GM12878 (cell line): ENCODE results near the gene CD101.

Experiments
- BHLHE40 ChIP-seq, 2 experiments: fragments of 450-650 bp in 1 of 2; IDR thresholded peaks; 2 replicates each; pipeline ENCODE4 v1.6.1; 2011 to 2017; ENCODE audit warnings: low read depth in 2 of 2, borderline replicate concordance in 1 of 2, improper control_type of control experiment in 1 of 2, low read length in 1 of 2, mild to moderate bottlenecking in 1 of 2
- CHD1 ChIP-seq: IDR thresholded peaks from 2 replicates; pipeline ENCODE4 v1.6.1; 2012; ENCODE audit warnings: low read depth, low read length, improper control_type of control experiment
- MTA3 ChIP-seq: IDR thresholded peaks from 2 replicates; pipeline ENCODE4 v1.6.1; 2012; ENCODE audit warnings: low read length, inconsistent platforms, borderline replicate concordance
- POLR2AphosphoS5 ChIP-seq: IDR thresholded peaks from 2 replicates; pipeline ENCODE4 v1.6.1; 2011; ENCODE audit warnings: mild to moderate bottlenecking, low read length, inconsistent platforms
- SREBF2 ChIP-seq: IDR thresholded peaks from 2 replicates; pipeline ENCODE4 v1.6.1; 2012; ENCODE audit warnings: mild to moderate bottlenecking, low read length
- YY1 ChIP-seq: IDR thresholded peaks from 2 replicates; pipeline ENCODE4 v1.6.1; 2011; ENCODE audit warnings: low read depth, mild to moderate bottlenecking, low read length
- TF ChIP-seq, protein P1 (sequence below), 3 experiments: IDR thresholded peaks in 2 of 3; conservative IDR thresholded peaks in 1 of 3; 2 replicates each; pipeline ENCODE4 v1.5.1; 2011; ENCODE audit warnings: low read depth in 3 of 3, low read length in 3 of 3, mild to moderate bottlenecking in 3 of 3, control low read depth in 2 of 3, moderate library complexity in 2 of 3, inconsistent platforms in 1 of 3, mixed read lengths in 1 of 3; ENCODE audit not compliant: control insufficient read depth in 2 of 3, insufficient read depth in 1 of 3; ENCODE audit errors: extremely low read depth in 1 of 3
- TF ChIP-seq, protein P2 (sequence below): fragments of 150-350 bp; IDR thresholded peaks from 2 replicates; pipeline ENCODE4 v1.6.1; 2016; ENCODE audit warnings: low read depth, low read length
- TF ChIP-seq, protein P3 (sequence below): IDR thresholded peaks from 2 replicates; pipeline ENCODE4 v1.6.1; 2011; ENCODE audit warnings: low read depth, low read length, improper control_type of control experiment, borderline replicate concordance
- TF ChIP-seq, protein P4 (sequence below): IDR thresholded peaks from 2 replicates; pipeline ENCODE4 v1.6.1; 2012; ENCODE audit warnings: low read length, inconsistent platforms

DNA sequence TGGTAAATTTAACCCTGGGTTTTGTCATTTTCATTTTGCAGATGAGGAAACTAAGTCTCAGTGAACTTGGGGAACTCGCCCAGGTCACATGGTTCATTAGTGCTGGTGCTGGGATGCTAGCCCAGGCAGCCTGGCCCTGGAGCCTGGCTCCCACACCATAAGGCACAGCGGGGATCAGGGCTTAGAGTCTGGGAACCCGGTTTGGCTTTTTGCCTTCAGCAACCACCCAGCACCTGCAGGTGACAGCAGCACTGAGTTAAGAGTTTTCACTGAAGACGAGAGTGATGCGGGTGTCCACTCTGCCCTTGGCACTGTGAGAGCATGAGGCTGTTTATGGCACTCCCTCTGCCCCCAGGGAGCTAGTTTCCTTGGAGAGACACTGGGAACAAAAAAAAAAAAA is 18.4 kb upstream of the CD101 start:
- TF ChIP-seq, protein P1, sequence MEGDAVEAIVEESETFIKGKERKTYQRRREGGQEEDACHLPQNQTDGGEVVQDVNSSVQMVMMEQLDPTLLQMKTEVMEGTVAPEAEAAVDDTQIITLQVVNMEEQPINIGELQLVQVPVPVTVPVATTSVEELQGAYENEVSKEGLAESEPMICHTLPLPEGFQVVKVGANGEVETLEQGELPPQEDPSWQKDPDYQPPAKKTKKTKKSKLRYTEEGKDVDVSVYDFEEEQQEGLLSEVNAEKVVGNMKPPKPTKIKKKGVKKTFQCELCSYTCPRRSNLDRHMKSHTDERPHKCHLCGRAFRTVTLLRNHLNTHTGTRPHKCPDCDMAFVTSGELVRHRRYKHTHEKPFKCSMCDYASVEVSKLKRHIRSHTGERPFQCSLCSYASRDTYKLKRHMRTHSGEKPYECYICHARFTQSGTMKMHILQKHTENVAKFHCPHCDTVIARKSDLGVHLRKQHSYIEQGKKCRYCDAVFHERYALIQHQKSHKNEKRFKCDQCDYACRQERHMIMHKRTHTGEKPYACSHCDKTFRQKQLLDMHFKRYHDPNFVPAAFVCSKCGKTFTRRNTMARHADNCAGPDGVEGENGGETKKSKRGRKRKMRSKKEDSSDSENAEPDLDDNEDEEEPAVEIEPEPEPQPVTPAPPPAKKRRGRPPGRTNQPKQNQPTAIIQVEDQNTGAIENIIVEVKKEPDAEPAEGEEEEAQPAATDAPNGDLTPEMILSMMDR (IDR thresholded peaks at IDR 0.05 in 2 of 3, conservative IDR thresholded peaks at IDR 0.05 in 1 of 3; ENCODE audit: control insufficient read depth in 2 of 3, extremely low read depth in 1 of 3, insufficient read depth in 1 of 3, low read depth in 3 of 3, low read length in 3 of 3), result no peak
- no peak for TF ChIP-seq MTA3
- no peak for TF ChIP-seq CHD1
- TF ChIP-seq BHLHE40 (IDR thresholded peaks at IDR 0.05; ENCODE audit: borderline replicate concordance in 1 of 2, low read depth in 2 of 2, low read length in 1 of 2), result no peak
- TF ChIP-seq, protein P2, sequence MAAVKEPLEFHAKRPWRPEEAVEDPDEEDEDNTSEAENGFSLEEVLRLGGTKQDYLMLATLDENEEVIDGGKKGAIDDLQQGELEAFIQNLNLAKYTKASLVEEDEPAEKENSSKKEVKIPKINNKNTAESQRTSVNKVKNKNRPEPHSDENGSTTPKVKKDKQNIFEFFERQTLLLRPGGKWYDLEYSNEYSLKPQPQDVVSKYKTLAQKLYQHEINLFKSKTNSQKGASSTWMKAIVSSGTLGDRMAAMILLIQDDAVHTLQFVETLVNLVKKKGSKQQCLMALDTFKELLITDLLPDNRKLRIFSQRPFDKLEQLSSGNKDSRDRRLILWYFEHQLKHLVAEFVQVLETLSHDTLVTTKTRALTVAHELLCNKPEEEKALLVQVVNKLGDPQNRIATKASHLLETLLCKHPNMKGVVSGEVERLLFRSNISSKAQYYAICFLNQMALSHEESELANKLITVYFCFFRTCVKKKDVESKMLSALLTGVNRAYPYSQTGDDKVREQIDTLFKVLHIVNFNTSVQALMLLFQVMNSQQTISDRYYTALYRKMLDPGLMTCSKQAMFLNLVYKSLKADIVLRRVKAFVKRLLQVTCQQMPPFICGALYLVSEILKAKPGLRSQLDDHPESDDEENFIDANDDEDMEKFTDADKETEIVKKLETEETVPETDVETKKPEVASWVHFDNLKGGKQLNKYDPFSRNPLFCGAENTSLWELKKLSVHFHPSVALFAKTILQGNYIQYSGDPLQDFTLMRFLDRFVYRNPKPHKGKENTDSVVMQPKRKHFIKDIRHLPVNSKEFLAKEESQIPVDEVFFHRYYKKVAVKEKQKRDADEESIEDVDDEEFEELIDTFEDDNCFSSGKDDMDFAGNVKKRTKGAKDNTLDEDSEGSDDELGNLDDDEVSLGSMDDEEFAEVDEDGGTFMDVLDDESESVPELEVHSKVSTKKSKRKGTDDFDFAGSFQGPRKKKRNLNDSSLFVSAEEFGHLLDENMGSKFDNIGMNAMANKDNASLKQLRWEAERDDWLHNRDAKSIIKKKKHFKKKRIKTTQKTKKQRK, result no peak
- no peak for TF ChIP-seq POLR2AphosphoS5
- TF ChIP-seq, protein P3, sequence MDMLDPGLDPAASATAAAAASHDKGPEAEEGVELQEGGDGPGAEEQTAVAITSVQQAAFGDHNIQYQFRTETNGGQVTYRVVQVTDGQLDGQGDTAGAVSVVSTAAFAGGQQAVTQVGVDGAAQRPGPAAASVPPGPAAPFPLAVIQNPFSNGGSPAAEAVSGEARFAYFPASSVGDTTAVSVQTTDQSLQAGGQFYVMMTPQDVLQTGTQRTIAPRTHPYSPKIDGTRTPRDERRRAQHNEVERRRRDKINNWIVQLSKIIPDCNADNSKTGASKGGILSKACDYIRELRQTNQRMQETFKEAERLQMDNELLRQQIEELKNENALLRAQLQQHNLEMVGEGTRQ, result no peak
- no peak for TF ChIP-seq YY1
- TF ChIP-seq, protein P4, sequence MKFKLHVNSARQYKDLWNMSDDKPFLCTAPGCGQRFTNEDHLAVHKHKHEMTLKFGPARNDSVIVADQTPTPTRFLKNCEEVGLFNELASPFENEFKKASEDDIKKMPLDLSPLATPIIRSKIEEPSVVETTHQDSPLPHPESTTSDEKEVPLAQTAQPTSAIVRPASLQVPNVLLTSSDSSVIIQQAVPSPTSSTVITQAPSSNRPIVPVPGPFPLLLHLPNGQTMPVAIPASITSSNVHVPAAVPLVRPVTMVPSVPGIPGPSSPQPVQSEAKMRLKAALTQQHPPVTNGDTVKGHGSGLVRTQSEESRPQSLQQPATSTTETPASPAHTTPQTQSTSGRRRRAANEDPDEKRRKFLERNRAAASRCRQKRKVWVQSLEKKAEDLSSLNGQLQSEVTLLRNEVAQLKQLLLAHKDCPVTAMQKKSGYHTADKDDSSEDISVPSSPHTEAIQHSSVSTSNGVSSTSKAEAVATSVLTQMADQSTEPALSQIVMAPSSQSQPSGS, result no peak
- TF ChIP-seq SREBF2, result no peak
